ENCODE data around the gene CREB5.
"Not testable (repeated sequence)": the region's sequence is repeated elsewhere in the genome, so short reads cannot be mapped to it uniquely, and the experiment has no call there.

Gene CREB5

DNA sequence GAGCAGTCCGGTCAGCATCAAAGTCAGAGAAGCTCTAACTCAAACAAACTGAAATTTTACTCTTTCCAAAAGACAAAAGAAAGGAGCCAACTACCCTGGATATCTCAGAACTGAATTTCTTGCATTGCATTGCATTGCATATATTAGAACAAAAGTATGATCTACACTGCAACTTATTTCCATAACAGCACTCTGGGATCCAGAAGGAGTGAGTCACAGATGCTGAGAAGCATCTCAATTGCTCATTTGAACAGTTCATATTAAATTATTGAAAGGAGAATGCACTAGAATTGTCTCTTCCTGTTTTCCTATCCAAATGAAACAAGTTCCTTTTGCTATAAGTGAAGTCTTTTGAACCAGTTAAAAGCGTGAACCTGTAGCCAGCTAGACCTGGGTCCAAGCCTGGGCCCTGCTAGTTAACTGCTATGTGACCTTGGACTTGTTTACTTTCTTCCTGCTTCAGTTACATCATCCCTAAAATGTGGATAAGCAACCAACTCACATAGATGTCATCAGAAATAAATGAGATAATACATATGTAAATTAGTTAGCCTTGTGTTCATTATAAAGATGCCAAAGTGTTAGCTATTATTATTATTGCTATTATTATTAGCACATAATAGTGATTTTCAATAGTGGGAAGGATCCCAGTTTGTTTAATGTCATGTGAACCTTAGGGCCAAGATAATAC, 184.1 kb downstream of the CREB5 start:
- no peaks in the 10 kb centered on the region for H3K4me1 ChIP-seq (ENCODE audit: control insufficient read depth, insufficient read depth, low read length)
- H3K36me3 ChIP-seq (ENCODE audit: control insufficient read depth, insufficient read depth, low read length) = no peaks in the 10 kb centered on the region
- no peak overlapping the region for H3K27ac ChIP-seq (ENCODE audit: low read depth, low read length)
- no peaks in the 10 kb centered on the region for H3K27me3 ChIP-seq (ENCODE audit: control insufficient read depth, insufficient read depth, low read length)
- H3K4me3 ChIP-seq (ENCODE audit: low read depth, low read length) = no peak overlapping the region
- no peak overlapping the region for H3K9ac ChIP-seq (ENCODE audit: low read length)
- H3K9me3 ChIP-seq (ENCODE audit: control insufficient read depth, insufficient read depth, low read depth, low read length) = no peaks in the 10 kb centered on the region

DNA sequence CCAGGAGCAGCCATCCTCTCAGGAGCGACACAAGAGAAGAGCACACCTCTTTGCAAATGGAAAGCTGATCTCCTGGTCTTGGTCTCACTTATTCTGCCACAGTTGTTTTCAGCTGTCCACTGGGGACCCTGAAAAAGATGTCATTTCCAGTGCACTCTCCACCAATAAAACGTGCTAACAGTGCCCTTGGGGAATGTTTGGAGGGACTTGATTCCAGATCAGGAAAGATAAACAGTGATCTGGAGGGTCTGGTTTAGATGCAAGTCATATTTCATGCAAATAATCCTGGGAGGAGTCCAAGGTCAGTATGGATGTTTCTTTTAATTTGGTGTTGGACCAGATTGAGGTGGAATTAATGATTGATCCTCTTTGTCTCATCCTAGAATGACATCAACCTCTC, 185.0 kb downstream of the CREB5 start:
- no peaks in the 10 kb centered on the region for H3K36me3 ChIP-seq (ENCODE audit: control insufficient read depth, insufficient read depth, low read length)
- H3K9me3 ChIP-seq (ENCODE audit: control insufficient read depth, insufficient read depth, low read depth, low read length) = no peaks in the 10 kb centered on the region
- H3K27me3 ChIP-seq (ENCODE audit: control insufficient read depth, insufficient read depth, low read length) = no peaks in the 10 kb centered on the region
- H3K27ac ChIP-seq (ENCODE audit: low read depth, low read length) = no peak overlapping the region
- no peak overlapping the region for H3K9ac ChIP-seq (ENCODE audit: low read length)
- no peak overlapping the region for H3K4me3 ChIP-seq (ENCODE audit: low read depth, low read length)
- no peaks in the 10 kb centered on the region for H3K4me1 ChIP-seq (ENCODE audit: control insufficient read depth, insufficient read depth, low read length)

DNA sequence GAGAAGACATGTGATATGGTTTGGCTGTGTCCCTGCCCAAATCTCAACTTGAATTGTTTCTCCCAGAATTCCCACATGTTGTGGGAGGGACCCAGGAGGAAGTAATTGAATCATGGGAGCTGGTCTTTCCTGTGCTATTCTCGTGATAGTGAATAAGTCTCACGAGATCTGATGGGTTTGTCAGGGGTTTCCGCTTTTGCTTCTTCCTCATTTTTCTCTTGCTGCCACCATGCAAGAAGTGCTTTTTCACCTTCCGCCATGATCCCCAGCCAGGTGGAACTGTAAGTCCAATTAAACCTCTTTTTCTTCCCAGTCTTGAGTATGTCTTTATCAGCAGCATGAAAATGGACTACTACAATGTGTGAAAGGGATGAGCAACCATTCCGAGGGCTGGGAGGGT, 185.7 kb downstream of the CREB5 start:
- not testable (repeated sequence) for H3K4me3 ChIP-seq (ENCODE audit: low read depth, low read length); H3K36me3 ChIP-seq (ENCODE audit: control insufficient read depth, insufficient read depth, low read length); H3K4me1 ChIP-seq (ENCODE audit: control insufficient read depth, insufficient read depth, low read length); H3K27ac ChIP-seq (ENCODE audit: low read depth, low read length); H3K27me3 ChIP-seq (ENCODE audit: control insufficient read depth, insufficient read depth, low read length); H3K9ac ChIP-seq (ENCODE audit: low read length); H3K9me3 ChIP-seq (ENCODE audit: control insufficient read depth, insufficient read depth, low read depth, low read length)

DNA sequence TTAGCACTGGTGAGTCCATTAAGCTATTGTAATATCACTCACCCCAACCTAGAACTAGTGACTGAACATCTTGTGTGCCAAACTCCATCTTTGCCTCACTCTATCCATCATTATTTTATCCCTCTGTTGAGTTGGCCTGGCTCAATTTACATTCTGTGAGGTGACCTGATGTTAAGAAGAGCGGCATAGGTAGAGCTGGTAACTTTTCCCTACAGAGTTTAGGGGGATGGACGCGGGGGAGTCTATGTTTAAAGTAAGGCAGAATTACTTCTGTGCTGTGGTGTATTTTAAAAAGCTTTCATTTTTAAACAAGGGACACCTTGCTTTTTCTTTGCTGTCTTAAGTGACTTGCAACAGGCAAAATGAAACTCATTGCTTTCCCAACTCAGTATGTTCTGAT, 186.3 kb downstream of the CREB5 start:
- Histone ChIP-seq H3K27me3 (ENCODE audit: control insufficient read depth, insufficient read depth, low read length) (no peaks in the 10 kb centered on the region), H3K9ac (ENCODE audit: low read length) (no peak overlapping the region), H3K9me3 (ENCODE audit: control insufficient read depth, insufficient read depth, low read depth, low read length) (no peaks in the 10 kb centered on the region), H3K36me3 (ENCODE audit: control insufficient read depth, insufficient read depth, low read length) (no peaks in the 10 kb centered on the region), H3K4me3 (ENCODE audit: low read depth, low read length) (no peak overlapping the region), H3K27ac (ENCODE audit: low read depth, low read length) (no peak overlapping the region), H3K4me1 (ENCODE audit: control insufficient read depth, insufficient read depth, low read length) (no peaks in the 10 kb centered on the region)

DNA sequence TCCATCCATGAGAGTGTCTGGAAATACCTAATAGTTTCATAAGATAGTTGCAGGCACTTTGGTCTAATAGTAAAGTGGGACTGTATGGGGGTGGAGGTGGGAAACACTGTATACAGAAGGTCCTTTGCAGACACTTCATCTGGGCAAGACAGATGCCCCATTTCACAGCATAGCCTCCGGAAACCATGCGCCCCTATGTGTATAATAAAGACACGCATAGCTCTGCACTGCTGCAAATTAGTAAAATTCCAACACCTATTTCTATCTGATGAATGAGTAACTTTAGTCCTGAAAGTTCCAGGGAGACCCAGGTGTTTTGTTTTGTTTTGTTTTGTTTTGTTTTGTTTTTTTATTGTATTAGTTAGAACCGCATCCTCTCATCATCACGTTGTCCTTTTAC, 187.1 kb downstream of the CREB5 start:
- H3K4me3 ChIP-seq (ENCODE audit: low read depth, low read length) = no peak overlapping the region
- no peak overlapping the region for H3K9ac ChIP-seq (ENCODE audit: low read length)
- no peaks in the 10 kb centered on the region for H3K27me3 ChIP-seq (ENCODE audit: control insufficient read depth, insufficient read depth, low read length)
- no peaks in the 10 kb centered on the region for H3K9me3 ChIP-seq (ENCODE audit: control insufficient read depth, insufficient read depth, low read depth, low read length)
- H3K36me3 ChIP-seq (ENCODE audit: control insufficient read depth, insufficient read depth, low read length) = no peaks in the 10 kb centered on the region
- H3K27ac ChIP-seq (ENCODE audit: low read depth, low read length) = no peak overlapping the region
- no peaks in the 10 kb centered on the region for H3K4me1 ChIP-seq (ENCODE audit: control insufficient read depth, insufficient read depth, low read length)

DNA sequence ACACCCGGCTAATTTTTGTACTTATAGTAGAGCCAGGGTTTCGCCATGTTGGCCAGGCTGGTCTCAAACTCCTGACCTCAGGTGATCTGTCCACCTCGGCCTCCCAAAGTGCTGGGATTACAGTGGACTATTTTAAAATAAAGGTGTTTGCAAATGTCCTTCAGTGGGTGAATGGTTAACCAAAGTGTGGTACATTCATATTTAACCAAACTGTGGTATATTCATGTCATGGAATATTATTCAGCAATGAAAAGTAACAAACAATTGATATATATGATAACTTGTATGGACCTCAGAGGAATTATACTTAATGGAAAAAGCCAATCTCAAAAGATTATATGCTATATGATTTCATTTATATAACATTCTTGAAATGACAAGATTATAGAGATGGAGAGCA, 190.0 kb downstream of the CREB5 start:
- H3K27me3 ChIP-seq (ENCODE audit: control insufficient read depth, insufficient read depth, low read length) = no peaks in the 10 kb centered on the region
- no peaks in the 10 kb centered on the region for H3K4me1 ChIP-seq (ENCODE audit: control insufficient read depth, insufficient read depth, low read length)
- H3K36me3 ChIP-seq (ENCODE audit: control insufficient read depth, insufficient read depth, low read length) = no peaks in the 10 kb centered on the region

DNA sequence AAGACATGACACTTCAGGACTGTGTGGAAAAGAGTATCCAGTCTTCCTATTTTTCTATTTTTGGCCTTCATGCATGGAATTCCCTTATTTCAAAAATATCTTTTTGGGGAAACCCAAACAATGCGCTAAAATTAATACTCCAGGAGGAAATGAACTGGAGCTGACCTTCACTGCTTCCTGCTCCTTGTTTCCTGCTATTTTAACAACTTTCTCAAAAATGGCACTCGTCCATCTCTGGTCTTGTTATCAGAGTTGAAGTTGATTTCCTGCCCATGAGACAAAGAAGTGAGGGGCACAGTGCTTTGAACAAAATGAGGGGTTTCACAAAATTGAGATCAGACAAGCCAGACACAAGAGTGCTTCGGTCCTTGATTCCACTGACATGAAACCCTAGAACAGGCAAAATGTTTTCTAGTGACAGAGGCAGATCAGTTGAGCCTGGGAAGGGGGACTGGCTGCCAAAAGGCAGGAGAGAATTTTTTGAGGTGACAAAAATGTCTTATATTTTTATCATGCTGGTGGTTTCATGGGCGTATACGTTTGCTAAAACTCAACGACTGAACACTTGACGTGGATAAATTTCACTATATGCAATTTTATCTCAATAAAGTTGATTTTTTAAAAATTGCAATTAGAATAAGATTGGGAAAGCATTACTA, 193.2 kb downstream of the CREB5 start:
- no peak overlapping the region for H3K4me3 ChIP-seq (ENCODE audit: low read depth, low read length)
- H3K27me3 ChIP-seq (ENCODE audit: control insufficient read depth, insufficient read depth, low read length) = no peaks in the 10 kb centered on the region
- no peaks in the 10 kb centered on the region for H3K36me3 ChIP-seq (ENCODE audit: control insufficient read depth, insufficient read depth, low read length)
- H3K4me1 ChIP-seq (ENCODE audit: control insufficient read depth, insufficient read depth, low read length) = no peaks in the 10 kb centered on the region
- H3K27ac ChIP-seq (ENCODE audit: low read depth, low read length) = no peak overlapping the region
- no peaks in the 10 kb centered on the region for H3K9me3 ChIP-seq (ENCODE audit: control insufficient read depth, insufficient read depth, low read depth, low read length)
- no peak overlapping the region for H3K9ac ChIP-seq (ENCODE audit: low read length)

More for the DNA sequence above, 190.0 kb downstream of the CREB5 start:
- no peak overlapping the region for H3K27ac ChIP-seq (ENCODE audit: low read depth, low read length)
- H3K9me3 ChIP-seq (ENCODE audit: control insufficient read depth, insufficient read depth, low read depth, low read length) = no peaks in the 10 kb centered on the region
- no peak overlapping the region for H3K4me3 ChIP-seq (ENCODE audit: low read depth, low read length)
- H3K9ac ChIP-seq (ENCODE audit: low read length) = no peak overlapping the region

DNA sequence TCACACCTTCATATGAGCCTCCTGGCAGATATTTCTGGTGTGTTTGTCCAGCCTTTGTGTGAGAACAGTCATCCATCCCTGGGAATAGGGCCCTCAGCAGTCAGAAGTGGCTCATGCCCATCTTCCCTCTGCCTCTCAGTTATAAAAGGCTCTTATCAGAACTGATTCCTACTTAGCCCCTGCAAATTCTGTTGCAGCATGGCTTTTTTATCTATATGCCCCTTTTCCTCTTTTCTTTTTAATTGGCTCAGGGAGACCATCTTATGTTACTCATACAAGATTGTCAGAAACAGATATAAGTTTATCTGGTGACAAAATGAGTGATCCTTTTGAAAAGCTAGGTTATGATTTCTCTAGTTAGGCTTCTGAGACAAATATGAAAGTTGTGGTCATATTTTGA, 194.1 kb downstream of the CREB5 start:
- H3K9me3 ChIP-seq (ENCODE audit: control insufficient read depth, insufficient read depth, low read depth, low read length) = no peaks in the 10 kb centered on the region
- no peaks in the 10 kb centered on the region for H3K4me1 ChIP-seq (ENCODE audit: control insufficient read depth, insufficient read depth, low read length)
- no peak overlapping the region for H3K4me3 ChIP-seq (ENCODE audit: low read depth, low read length)
- no peak overlapping the region for H3K27ac ChIP-seq (ENCODE audit: low read depth, low read length)
- no peak overlapping the region for H3K9ac ChIP-seq (ENCODE audit: low read length)
- no peaks in the 10 kb centered on the region for H3K36me3 ChIP-seq (ENCODE audit: control insufficient read depth, insufficient read depth, low read length)
- no peaks in the 10 kb centered on the region for H3K27me3 ChIP-seq (ENCODE audit: control insufficient read depth, insufficient read depth, low read length)

DNA sequence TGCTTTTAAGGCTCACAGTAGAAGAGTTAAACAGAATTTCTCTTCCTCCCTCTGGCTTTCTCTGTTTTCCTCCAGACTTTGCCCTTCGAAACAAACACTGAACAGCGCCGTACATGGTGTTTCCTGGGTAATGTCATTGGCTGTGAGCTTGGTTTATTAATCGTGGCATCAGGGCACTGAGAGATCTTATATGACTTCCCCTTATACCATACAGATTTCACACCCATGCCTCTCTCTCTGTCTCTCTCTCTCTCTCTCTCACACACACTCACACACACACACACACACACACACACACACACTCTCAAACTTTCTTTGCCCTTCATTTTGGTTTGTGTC, 195.5 kb downstream of the CREB5 start:
- H3K4me1 ChIP-seq (ENCODE audit: control insufficient read depth, insufficient read depth, low read length) = no peaks in the 10 kb centered on the region
- no peaks in the 10 kb centered on the region for H3K27me3 ChIP-seq (ENCODE audit: control insufficient read depth, insufficient read depth, low read length)
- H3K36me3 ChIP-seq (ENCODE audit: control insufficient read depth, insufficient read depth, low read length) = no peaks in the 10 kb centered on the region
- no peak overlapping the region for H3K9ac ChIP-seq (ENCODE audit: low read length)
- H3K27ac ChIP-seq (ENCODE audit: low read depth, low read length) = no peak overlapping the region
- H3K4me3 ChIP-seq (ENCODE audit: low read depth, low read length) = no peak overlapping the region
- H3K9me3 ChIP-seq (ENCODE audit: control insufficient read depth, insufficient read depth, low read depth, low read length) = no peaks in the 10 kb centered on the region

DNA sequence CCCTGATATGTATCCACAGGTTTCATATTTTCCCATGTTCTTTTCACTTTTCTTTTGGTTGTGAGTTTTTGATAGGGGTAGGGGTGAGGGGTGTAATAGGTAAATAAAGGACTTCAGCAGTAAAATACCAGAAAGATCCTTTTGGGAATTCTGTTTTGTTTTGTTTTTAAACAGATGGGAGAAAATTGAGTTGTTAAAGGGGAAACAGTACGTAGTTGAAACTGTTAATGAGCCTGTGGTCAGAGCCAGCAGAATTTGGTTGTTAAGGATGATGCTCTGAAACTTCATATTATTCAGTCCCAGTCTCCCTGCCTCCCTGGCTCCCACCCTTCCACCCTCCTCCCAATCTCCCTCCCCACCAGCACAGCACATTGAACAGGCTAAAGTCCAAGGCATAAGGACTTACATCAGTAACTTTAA, 195.9 kb downstream of the CREB5 start:
- no peak overlapping the region for H3K9ac ChIP-seq (ENCODE audit: low read length)
- H3K36me3 ChIP-seq (ENCODE audit: control insufficient read depth, insufficient read depth, low read length) = no peaks in the 10 kb centered on the region
- H3K4me3 ChIP-seq (ENCODE audit: low read depth, low read length) = no peak overlapping the region
- no peaks in the 10 kb centered on the region for H3K27me3 ChIP-seq (ENCODE audit: control insufficient read depth, insufficient read depth, low read length)
- no peaks in the 10 kb centered on the region; the same call in 1 of the 2 replicates for H3K4me1 ChIP-seq (ENCODE audit: control insufficient read depth, insufficient read depth, low read length)
- no peaks in the 10 kb centered on the region for H3K9me3 ChIP-seq (ENCODE audit: control insufficient read depth, insufficient read depth, low read depth, low read length)
- H3K27ac ChIP-seq (ENCODE audit: low read depth, low read length) = no peak overlapping the region

DNA sequence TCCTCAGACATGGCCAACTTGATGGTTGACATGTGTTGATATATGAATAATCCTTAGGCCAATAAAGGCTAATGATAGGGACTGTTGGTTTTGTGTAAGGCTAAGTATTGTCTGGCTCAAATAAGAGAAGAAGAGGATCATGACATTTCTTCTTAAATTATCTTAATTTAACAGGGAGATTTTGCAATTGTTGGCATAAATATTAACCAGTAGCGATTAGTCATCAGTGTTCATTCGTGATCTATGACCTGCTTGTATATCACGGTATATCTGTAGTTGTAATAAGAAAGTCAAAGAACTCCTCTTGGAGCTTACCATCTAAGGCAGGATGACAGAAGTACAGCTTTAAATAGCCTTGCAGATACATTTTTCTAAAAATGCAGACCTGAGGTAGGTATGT, 196.4 kb downstream of the CREB5 start:
- Histone ChIP-seq H3K4me1 (ENCODE audit: control insufficient read depth, insufficient read depth, low read length) (no peaks in the 10 kb centered on the region; the same call in 1 of the 2 replicates), H3K9me3 (ENCODE audit: control insufficient read depth, insufficient read depth, low read depth, low read length) (no peaks in the 10 kb centered on the region), H3K36me3 (ENCODE audit: control insufficient read depth, insufficient read depth, low read length) (no peaks in the 10 kb centered on the region), H3K27me3 (ENCODE audit: control insufficient read depth, insufficient read depth, low read length) (no peaks in the 10 kb centered on the region), H3K9ac (ENCODE audit: low read length) (no peak overlapping the region), H3K27ac (ENCODE audit: low read depth, low read length) (no peak overlapping the region), H3K4me3 (ENCODE audit: low read depth, low read length) (no peak overlapping the region)

Measured in HUES6 (cell line).